Measurements from ENCODE around the gene ATOX1.

GRCh38 chr5:151720215-151720614 is 38.2 kb downstream of the ATOX1 start:
- TF ChIP-seq POLR2A (IDR thresholded peaks at IDR 0.05) (no peak), CTCF (IDR thresholded peaks at IDR 0.05) (no peak)
